Adrenal gland (tissue), 5 donors: ENCODE measurements around the gene ALG12.

Experiments
- POLR2A ChIP-seq, 2 donors: fragments of 450-650 bp; IDR thresholded peaks; one replicate each; pipeline ENCODE4 v1.6.1; 2017; ENCODE audit warnings: antibody characterized with exemption in 2 of 2, mild to moderate bottlenecking in 2 of 2, moderate library complexity in 1 of 2
- TF ChIP-seq, protein P1 (sequence below), 6 experiments: fragments of 450-650 bp in 4 of 6; fragments of 200-600 bp in 2 of 6; sonication (generic) in 1 of 6; IDR thresholded peaks; 1 replicate in 5 of 6; 2 replicates in 1 of 6; pipeline versions ENCODE4 v1.5.1 to v1.8.0; 2016 to 2021; ENCODE audit warnings: antibody characterized with exemption in 6 of 6, mild to moderate bottlenecking in 2 of 6, moderate library complexity in 1 of 6
- donor health status: DM: no; HTN: no; CAD: no.

- TF ChIP-seq, protein P1, sequence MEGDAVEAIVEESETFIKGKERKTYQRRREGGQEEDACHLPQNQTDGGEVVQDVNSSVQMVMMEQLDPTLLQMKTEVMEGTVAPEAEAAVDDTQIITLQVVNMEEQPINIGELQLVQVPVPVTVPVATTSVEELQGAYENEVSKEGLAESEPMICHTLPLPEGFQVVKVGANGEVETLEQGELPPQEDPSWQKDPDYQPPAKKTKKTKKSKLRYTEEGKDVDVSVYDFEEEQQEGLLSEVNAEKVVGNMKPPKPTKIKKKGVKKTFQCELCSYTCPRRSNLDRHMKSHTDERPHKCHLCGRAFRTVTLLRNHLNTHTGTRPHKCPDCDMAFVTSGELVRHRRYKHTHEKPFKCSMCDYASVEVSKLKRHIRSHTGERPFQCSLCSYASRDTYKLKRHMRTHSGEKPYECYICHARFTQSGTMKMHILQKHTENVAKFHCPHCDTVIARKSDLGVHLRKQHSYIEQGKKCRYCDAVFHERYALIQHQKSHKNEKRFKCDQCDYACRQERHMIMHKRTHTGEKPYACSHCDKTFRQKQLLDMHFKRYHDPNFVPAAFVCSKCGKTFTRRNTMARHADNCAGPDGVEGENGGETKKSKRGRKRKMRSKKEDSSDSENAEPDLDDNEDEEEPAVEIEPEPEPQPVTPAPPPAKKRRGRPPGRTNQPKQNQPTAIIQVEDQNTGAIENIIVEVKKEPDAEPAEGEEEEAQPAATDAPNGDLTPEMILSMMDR (IDR thresholded peaks at IDR 0.05), result no peak
- no peak for TF ChIP-seq POLR2A (IDR thresholded peaks at IDR 0.05)
Observed at GRCh38 chr22:49953680-49954344, 35.6 kb upstream of the ALG12 start.
